Upper lobe of left lung (tissue), 6 donors: ENCODE data around the gene OSBP2. TPM values are rescaled to one million over a fixed set of nuclear protein-coding genes. Genes with fewer than 3 reads are reported as not detected.

Source experiments
- ATAC-seq, 2 donors: fragments of 200-7000 bp; cut with Tn5 transposase; one replicate each; pipeline ENCODE4 v1.9.1; 2022; ENCODE audit warnings: mild to moderate bottlenecking in 2 of 2, moderate library complexity in 2 of 2; ENCODE audit not compliant: low FRiP score in 2 of 2
- DNase-seq, 2 donors: peaks; one replicate each; pipeline ENCODE4 v3.0.0-alpha.2; 2019 to 2020
- H3K27ac ChIP-seq, 4 donors: fragments of 200-600 bp; sonication (generic); one replicate each; pipeline ENCODE4 v1.5.1; 2016 to 2019
- H3K27me3 ChIP-seq, 4 donors: fragments of 200-600 bp; sonication (generic); one replicate each; pipeline ENCODE4 v1.5.1; 2017 to 2019
- H3K36me3 ChIP-seq, 4 donors: fragments of 200-600 bp; sonication (generic); one replicate each; pipeline ENCODE4 v1.5.1; 2016 to 2019
- H3K4me1 ChIP-seq, 4 donors: fragments of 200-600 bp; sonication (generic); one replicate each; pipeline ENCODE4 v1.5.1; 2018 to 2019
- H3K4me3 ChIP-seq, 4 donors: fragments of 200-600 bp; sonication (generic); one replicate each; pipeline ENCODE4 v1.5.1; 2017 to 2019; ENCODE audit warnings: mild to moderate bottlenecking in 2 of 4, moderate library complexity in 1 of 4
- H3K9me3 ChIP-seq, 4 donors: fragments of 200-600 bp; sonication (generic); one replicate each; pipeline ENCODE4 v1.5.1; 2018 to 2019
- CTCF ChIP-seq, 6 experiments: fragments of 450-650 bp in 4 of 6; fragments of 200-600 bp in 2 of 6; sonication (generic) in 2 of 6; IDR thresholded peaks; one replicate each; pipeline ENCODE4 v1.5.1; 2016 to 2019; ENCODE audit warnings: antibody characterized with exemption in 6 of 6
- EP300 ChIP-seq, 4 donors: sonication (generic); formaldehyde crosslinking; IDR thresholded peaks; one replicate each; pipeline ENCODE4 v1.5.1; 2017; ENCODE audit warnings: antibody characterized with exemption in 4 of 4, control low read depth in 2 of 4
- POLR2A ChIP-seq, 4 donors: fragments of 450-650 bp; IDR thresholded peaks; one replicate each; pipeline ENCODE4 v1.5.1; 2016 to 2017; ENCODE audit warnings: antibody characterized with exemption in 4 of 4, mild to moderate bottlenecking in 2 of 4
- POLR2AphosphoS5 ChIP-seq, 2 donors: sonication (generic); formaldehyde crosslinking; IDR thresholded peaks; one replicate each; pipeline ENCODE4 v1.5.1; 2017; ENCODE audit warnings: antibody characterized with exemption in 2 of 2
- WGBS, 2 donors: methylation state at CpG; one replicate each; pipeline ENCODE4 v1.1.5; 2017 to 2018; 5-methylcytosine and 5-hydroxymethylcytosine counted together
- total RNA-seq, 6 donors: library from RNA; depleted of rRNA in 4 of 6; stranded (reverse); fragments of >200 nt in 4 of 6; gene quantifications; one replicate each; pipeline versions ENCODE4 v1.1.0 to v1.2.1, GENCODE V29; 2016 to 2021
- donor health status: DM: no; HTN: no; CAD: no; lungs with moderate emphysema.
- donor health status: DM: no; HTN: yes; CAD: no; lungs with severe emphysema.

Gene OSBP2
- total RNA-seq, 6 donors from 2014 or later: 3.5 to 14.5 (median 5.0) TPM

DNA sequence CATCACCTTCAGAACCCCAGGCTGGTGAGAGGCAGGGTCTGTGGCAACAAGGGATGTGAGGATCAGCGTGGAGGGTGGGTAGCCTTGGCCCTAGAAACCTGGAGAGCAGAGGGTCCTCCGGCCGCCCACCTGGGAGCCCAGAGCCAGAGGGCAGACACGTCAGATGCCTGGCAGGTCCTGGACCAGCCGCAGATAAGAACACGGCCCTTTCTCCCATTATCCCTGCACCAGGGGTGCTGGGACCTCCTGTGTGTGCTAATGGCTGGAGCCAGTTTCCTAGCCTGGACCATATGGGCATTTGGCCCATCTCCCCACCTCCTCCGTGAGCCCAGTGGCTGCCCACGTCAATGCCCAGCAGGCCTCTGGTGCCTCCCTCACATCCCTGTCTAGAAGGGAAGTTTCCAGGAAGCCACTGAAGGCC, 185.5 kb downstream of the OSBP2 start:
- no peaks in the 10 kb centered on the region for H3K4me1 ChIP-seq
- 95 to 100% methylated on average over 2 to 8 of the region's 8 CpGs for WGBS, 2 donors
- no peaks in the 10 kb centered on the region for H3K36me3 ChIP-seq
- H3K4me3 ChIP-seq: no peak overlapping the region
- no peak for TF ChIP-seq POLR2A (IDR thresholded peaks at IDR 0.05)
- no peak for TF ChIP-seq CTCF (IDR thresholded peaks at IDR 0.05)
- no peak for TF ChIP-seq POLR2AphosphoS5 (IDR thresholded peaks at IDR 0.05)
- no peak for TF ChIP-seq EP300 (IDR thresholded peaks at IDR 0.05)
- no peak overlapping the region for H3K27ac ChIP-seq
- H3K9me3 ChIP-seq: no peaks in the 10 kb centered on the region
- no peak for DNase-seq
- no peaks in the 10 kb centered on the region for H3K27me3 ChIP-seq
- no peak for ATAC-seq

- TF ChIP-seq CTCF (IDR thresholded peaks at IDR 0.05) (no peak), POLR2A (IDR thresholded peaks at IDR 0.05) (no peak)
- Histone ChIP-seq H3K27me3 (no peaks in the 10 kb centered on the region), H3K36me3 (no peaks in the 10 kb centered on the region), H3K27ac (no peak overlapping the region), H3K4me1 (no peaks in the 10 kb centered on the region), H3K9me3 (no peaks in the 10 kb centered on the region), H3K4me3 (no peak overlapping the region)
- ATAC-seq (no peak), DNase-seq (no peak)
- WGBS, 2 donors: 86 to 89% methylated on average over 3 to 5 of the region's 5 CpGs
Measured at GRCh38 chr22:30880847-30881246, 186.2 kb downstream of the OSBP2 start.

GRCh38 chr22:30881361-30882183, 186.9 kb downstream of the OSBP2 start:
- H3K27ac ChIP-seq: no peak overlapping the region
- H3K4me1 ChIP-seq: no peaks in the 10 kb centered on the region
- H3K9me3 ChIP-seq: no peaks in the 10 kb centered on the region
- no peaks in the 10 kb centered on the region for H3K36me3 ChIP-seq
- 77 to 81% methylated on average over 5 to 7 of the region's 14 CpGs for WGBS, 2 donors
- TF ChIP-seq POLR2AphosphoS5 (IDR thresholded peaks at IDR 0.05) (no peak), EP300 (IDR thresholded peaks at IDR 0.05) (no peak), CTCF (IDR thresholded peaks at IDR 0.05) (no peak), POLR2A (IDR thresholded peaks at IDR 0.05) (no peak)
- DNase-seq: no peak
- H3K4me3 ChIP-seq: no peak overlapping the region
- no peaks in the 10 kb centered on the region for H3K27me3 ChIP-seq
- ATAC-seq: no peak

DNA sequence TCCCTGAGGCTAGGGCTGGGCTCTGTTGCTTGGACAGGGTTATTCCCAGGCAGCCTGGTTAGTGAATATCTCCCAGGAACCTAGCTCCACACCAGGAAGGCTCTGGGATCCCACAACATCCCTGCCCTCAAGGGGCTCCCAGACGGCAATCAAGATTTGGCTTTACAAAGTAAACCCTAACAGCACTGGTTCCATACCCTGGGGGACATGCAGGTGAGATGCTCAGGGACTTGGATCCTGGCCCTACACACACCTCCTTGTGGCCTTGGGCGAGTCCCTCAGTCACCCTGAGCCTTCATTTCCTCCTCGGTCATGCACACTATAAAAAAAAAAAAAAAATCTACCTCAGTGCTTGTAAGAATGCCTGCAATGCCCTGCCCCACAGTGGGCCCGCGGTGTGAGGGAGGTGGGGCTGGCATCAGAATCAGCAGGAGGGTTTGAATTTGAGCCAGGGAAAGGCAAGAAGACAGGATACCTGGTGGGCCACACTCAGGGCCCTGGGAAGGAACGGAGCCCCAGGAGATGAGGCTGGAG, 187.6 kb downstream of the OSBP2 start:
- 85 to 88% methylated on average over 6 of the region's 6 CpGs for WGBS, 2 donors
- H3K4me3 ChIP-seq: no peak overlapping the region
- no peaks in the 10 kb centered on the region for H3K36me3 ChIP-seq
- no peak for ATAC-seq
- H3K4me1 ChIP-seq: no peaks in the 10 kb centered on the region
- TF ChIP-seq POLR2A (IDR thresholded peaks at IDR 0.05) (no peak), EP300 (IDR thresholded peaks at IDR 0.05) (no peak), POLR2AphosphoS5 (IDR thresholded peaks at IDR 0.05) (no peak), CTCF (IDR thresholded peaks at IDR 0.05) (no peak)
- no peak for DNase-seq
- H3K9me3 ChIP-seq: no peaks in the 10 kb centered on the region
- H3K27me3 ChIP-seq: no peaks in the 10 kb centered on the region
- H3K27ac ChIP-seq: no peak overlapping the region
